Glutamatergic neuron (in vitro differentiated cells): ENCODE measurements around the gene PTPRG. TPM values are rescaled to one million over a fixed set of nuclear protein-coding genes. Genes with fewer than 3 reads are reported as not detected.

Experiments
- DNase-seq: peaks from one replicate; pipeline ENCODE4 v3.0.0; 2022
- H3K27ac Mint-ChIP-seq: one replicate; pipeline ENCODE4 v1.8.0; 2020; ENCODE audit warnings: mild to moderate bottlenecking, mixed read lengths, inconsistent platforms; ENCODE audit not compliant: unreplicated experiment
- H3K27me3 Mint-ChIP-seq: one replicate; pipeline ENCODE4 v1.8.0; 2020; ENCODE audit warnings: mild to moderate bottlenecking, moderate library complexity, mixed read lengths, inconsistent platforms; ENCODE audit not compliant: unreplicated experiment
- H3K36me3 Mint-ChIP-seq: one replicate; pipeline ENCODE4 v1.8.0; 2020; ENCODE audit warnings: mild to moderate bottlenecking, mixed read lengths, inconsistent platforms; ENCODE audit not compliant: unreplicated experiment
- H3K4me1 Mint-ChIP-seq: one replicate; pipeline ENCODE4 v1.8.0; 2020; ENCODE audit warnings: mild to moderate bottlenecking, low read depth, mixed read lengths, inconsistent platforms; ENCODE audit not compliant: unreplicated experiment
- H3K4me3 Mint-ChIP-seq: one replicate; pipeline ENCODE4 v1.8.0; 2020; ENCODE audit warnings: mild to moderate bottlenecking, mixed read lengths, inconsistent platforms; ENCODE audit not compliant: unreplicated experiment
- H3K9me3 Mint-ChIP-seq: one replicate; pipeline ENCODE4 v1.8.0; 2020; ENCODE audit warnings: mild to moderate bottlenecking, moderate library complexity, mixed read lengths, inconsistent platforms; ENCODE audit not compliant: unreplicated experiment
- CTCF ChIP-seq: fragments of 200-600 bp; sonication (generic); IDR thresholded peaks from one replicate; pipeline ENCODE4 v1.5.0; 2021; ENCODE audit not compliant: partially characterized antibody, unreplicated experiment
- total RNA-seq: library from RNA; stranded (reverse); fragmentation: NEBNext Ultra II Directional; extraction: Animal tissue kit (Norgen Biotek cat#: 25700); gene quantifications from one replicate; pipeline ENCODE4 v1.2.1, GENCODE V29; 2021; ENCODE audit not compliant: unreplicated experiment

PTPRG gene
- total RNA-seq, 1 donor from 2014 or later: 52.1 TPM

- no peaks in the 10 kb centered on the region for H3K9me3 Mint-ChIP-seq
- H3K27me3 Mint-ChIP-seq: no peaks in the 10 kb centered on the region
- H3K27ac Mint-ChIP-seq: no peak overlapping the region
- H3K4me1 Mint-ChIP-seq: peaks cover 13% of the 10 kb centered on the region
- H3K4me3 Mint-ChIP-seq: no peak overlapping the region
- DNase-seq: no peak
- no peaks in the 10 kb centered on the region for H3K36me3 Mint-ChIP-seq
- TF ChIP-seq CTCF: no peak
These were observed 688.1 kb downstream of the PTPRG start for GRCh38 chr3:62249484-62249776.

GRCh38 chr3:62249855-62250543, 688.6 kb downstream of the PTPRG start:
- no peak for DNase-seq
- H3K4me1 Mint-ChIP-seq: peaks cover 13% of the 10 kb centered on the region
- no peaks in the 10 kb centered on the region for H3K27me3 Mint-ChIP-seq
- no peak for TF ChIP-seq CTCF
- H3K4me3 Mint-ChIP-seq: no peak overlapping the region
- no peaks in the 10 kb centered on the region for H3K9me3 Mint-ChIP-seq
- H3K36me3 Mint-ChIP-seq: no peaks in the 10 kb centered on the region
- H3K27ac Mint-ChIP-seq: no peak overlapping the region

- H3K27ac Mint-ChIP-seq: no peak overlapping the region
- DNase-seq: no peak
- no peak for TF ChIP-seq CTCF
- H3K27me3 Mint-ChIP-seq: no peaks in the 10 kb centered on the region
- H3K4me3 Mint-ChIP-seq: no peak overlapping the region
- H3K4me1 Mint-ChIP-seq: peaks cover 9% of the 10 kb centered on the region
- no peaks in the 10 kb centered on the region for H3K9me3 Mint-ChIP-seq
- no peaks in the 10 kb centered on the region for H3K36me3 Mint-ChIP-seq
These were observed 691.2 kb downstream of the PTPRG start for GRCh38 chr3:62252438-62253157.

GRCh38 chr3:62253971-62254370, 692.6 kb downstream of the PTPRG start:
- H3K4me1 Mint-ChIP-seq: peaks cover 4% of the 10 kb centered on the region
- no peaks in the 10 kb centered on the region for H3K27me3 Mint-ChIP-seq
- no peak for DNase-seq
- H3K36me3 Mint-ChIP-seq: no peaks in the 10 kb centered on the region
- H3K27ac Mint-ChIP-seq: no peak overlapping the region
- TF ChIP-seq CTCF: no peak
- H3K4me3 Mint-ChIP-seq: no peak overlapping the region
- H3K9me3 Mint-ChIP-seq: no peaks in the 10 kb centered on the region

- no peak for TF ChIP-seq CTCF
- Mint-ChIP-seq H3K4me3 (no peak overlapping the region), H3K4me1 (peaks cover 15% of the 10 kb centered on the region), H3K27ac (no peak overlapping the region), H3K27me3 (no peaks in the 10 kb centered on the region), H3K9me3 (no peaks in the 10 kb centered on the region), H3K36me3 (no peaks in the 10 kb centered on the region)
- no peak for DNase-seq
These were observed 694.4 kb downstream of the PTPRG start for GRCh38 chr3:62255758-62256157.
